ENCODE data around the gene CEMP1. TPM values are rescaled to one million over a fixed set of nuclear protein-coding genes. Genes with fewer than 3 reads are reported as not detected.

CEMP1 gene
- total RNA-seq, 4 donors from 2014 or later, result not detected

- no peak overlapping the region for H3K4me3 ChIP-seq
- TF ChIP-seq POLR2A (IDR thresholded peaks at IDR 0.05) (no peak), EP300 (IDR thresholded peaks at IDR 0.05) (peak in 1 of 2 donors; percentile 46)
- H3K27me3 ChIP-seq, result no peaks in the 10 kb centered on the region
- no peaks in the 10 kb centered on the region for H3K9me3 ChIP-seq
- no peak for DNase-seq (ENCODE audit: low spot score in 2 of 2)
- peak overlapping the region in 3 of 4 donors; percentile 53 to 79 (median 61) for H3K27ac ChIP-seq
- H3K36me3 ChIP-seq, result no peaks in the 10 kb centered on the region
- H3K4me1 ChIP-seq, result peaks cover 0 to 23% (median 7%) of the 10 kb centered on the region in 4 donors
- 73 to 76% methylated on average over 6 to 7 of the region's 11 CpGs for WGBS, 2 donors
Measured at GRCh38 chr16:2507665-2508064, 23.5 kb downstream of the CEMP1 start.

- DNase-seq (ENCODE audit: low spot score in 2 of 2), result no peak
- Histone ChIP-seq H3K4me3 (no peak overlapping the region), H3K27me3 (no peaks in the 10 kb centered on the region), H3K4me1 (peaks cover 0 to 23% (median 8%) of the 10 kb centered on the region in 4 donors), H3K9me3 (no peaks in the 10 kb centered on the region), H3K36me3 (no peaks in the 10 kb centered on the region), H3K27ac (peak overlapping the region in 3 of 4 donors; percentile 53 to 79 (median 61))
- 64 to 75% methylated on average over 10 to 13 of the region's 14 CpGs for WGBS, 2 donors
- TF ChIP-seq EP300 (IDR thresholded peaks at IDR 0.05) (peak in 1 of 2 donors; percentile 7), CTCF (IDR thresholded peaks at IDR 0.05) (no peak), POLR2A (IDR thresholded peaks at IDR 0.05) (peak in 1 of 2 donors; percentile 19)
Measured at GRCh38 chr16:2507052-2507659, 24.1 kb downstream of the CEMP1 start.

- H3K4me3 ChIP-seq, result no peak overlapping the region
- no peaks in the 10 kb centered on the region for H3K36me3 ChIP-seq
- WGBS, 2 donors, result 86 to 87% methylated on average over 14 of the region's 14 CpGs
- DNase-seq (ENCODE audit: low spot score in 2 of 2), result no peak
- peaks cover 0 to 27% (median 16%) of the 10 kb centered on the region in 4 donors for H3K4me1 ChIP-seq
- H3K9me3 ChIP-seq, result no peaks in the 10 kb centered on the region
- no peaks in the 10 kb centered on the region for H3K27me3 ChIP-seq
- no peak overlapping the region for H3K27ac ChIP-seq
- TF ChIP-seq POLR2A (IDR thresholded peaks at IDR 0.05), result no peak
- TF ChIP-seq CTCF (IDR thresholded peaks at IDR 0.05), result no peak
- no peak for TF ChIP-seq EP300 (IDR thresholded peaks at IDR 0.05)
Measured at GRCh38 chr16:2505695-2506094, 25.5 kb downstream of the CEMP1 start.

GRCh38 chr16:2501946-2502895, 29.0 kb downstream of the CEMP1 start:
- TF ChIP-seq EP300 (IDR thresholded peaks at IDR 0.05), result no peak
- TF ChIP-seq CTCF (IDR thresholded peaks at IDR 0.05), result no peak
- no peak for TF ChIP-seq POLR2A (IDR thresholded peaks at IDR 0.05)
- peak overlapping the region in 3 of 4 donors; percentile 44 to 73 (median 52) for H3K27ac ChIP-seq
- no peak for DNase-seq (ENCODE audit: low spot score in 2 of 2)
- H3K9me3 ChIP-seq, result no peaks in the 10 kb centered on the region
- H3K27me3 ChIP-seq, result no peaks in the 10 kb centered on the region
- H3K4me3 ChIP-seq, result peak overlapping the region in 1 of 4 donors; percentile 37
- H3K36me3 ChIP-seq, result peaks cover 0 to 28% (median 0%) of the 10 kb centered on the region in 3 donors
- WGBS, 2 donors, result 63 to 64% methylated on average over 15 of the region's 18 CpGs
- peaks cover 0 to 39% (median 18%) of the 10 kb centered on the region in 4 donors for H3K4me1 ChIP-seq

- WGBS, 2 donors, result 3% methylated on average over 12 to 13 of the region's 23 CpGs
- peak; percentile 73 to 86 for DNase-seq (ENCODE audit: low spot score in 2 of 2)
- H3K27me3 ChIP-seq, result no peaks in the 10 kb centered on the region
- no peaks in the 10 kb centered on the region for H3K9me3 ChIP-seq
- H3K27ac ChIP-seq, result peak overlapping the region in 3 of 4 donors; percentile 55 to 73 (median 71)
- no peak for TF ChIP-seq POLR2A (IDR thresholded peaks at IDR 0.05)
- TF ChIP-seq EP300 (IDR thresholded peaks at IDR 0.05), result peak; percentile 39 to 47
- peak; percentile 97 to 99 (median 99) for TF ChIP-seq CTCF (IDR thresholded peaks at IDR 0.05)
- peaks cover 0 to 39% (median 0%) of the 10 kb centered on the region in 3 donors for H3K36me3 ChIP-seq
- peaks cover 0 to 43% (median 20%) of the 10 kb centered on the region in 4 donors for H3K4me1 ChIP-seq
- peak overlapping the region; percentile 2 to 37 (median 17) for H3K4me3 ChIP-seq
Measured at GRCh38 chr16:2500918-2501750, 30.1 kb downstream of the CEMP1 start.

All from tibial nerve (tissue), 4 donors.